HEK293T (cell line): ENCODE measurements around the gene DNAH1.

Experiments
- FOXK2 ChIP-seq: fragments of 450-650 bp; IDR thresholded peaks from 2 replicates; pipeline ENCODE4 v1.6.1; 2016; ENCODE audit warnings: mild to moderate bottlenecking
- FOXM1 ChIP-seq: fragments of 450-650 bp; IDR thresholded peaks from 2 replicates; pipeline ENCODE4 v1.6.1; 2017; ENCODE audit warnings: mild to moderate bottlenecking, borderline replicate concordance
- L3MBTL2 ChIP-seq: fragments of 450-650 bp; conservative IDR thresholded peaks from 2 replicates; pipeline ENCODE4 v1.6.1; 2016; ENCODE audit warnings: mild to moderate bottlenecking
- SP1 ChIP-seq: fragments of 450-650 bp; IDR thresholded peaks from 2 replicates; pipeline ENCODE4 v1.6.1; 2017
- SUZ12 ChIP-seq: fragments of 450-650 bp; IDR thresholded peaks from 2 replicates; pipeline ENCODE4 v1.6.1; 2016; ENCODE audit warnings: mild to moderate bottlenecking
- ZNF384 ChIP-seq: fragments of 450-650 bp; IDR thresholded peaks from 2 replicates; pipeline ENCODE4 v1.6.1; 2016
- TF ChIP-seq, protein P1 (sequence below): fragments of 450-650 bp; IDR thresholded peaks from 2 replicates; pipeline ENCODE4 v1.6.1; 2016

DNA sequence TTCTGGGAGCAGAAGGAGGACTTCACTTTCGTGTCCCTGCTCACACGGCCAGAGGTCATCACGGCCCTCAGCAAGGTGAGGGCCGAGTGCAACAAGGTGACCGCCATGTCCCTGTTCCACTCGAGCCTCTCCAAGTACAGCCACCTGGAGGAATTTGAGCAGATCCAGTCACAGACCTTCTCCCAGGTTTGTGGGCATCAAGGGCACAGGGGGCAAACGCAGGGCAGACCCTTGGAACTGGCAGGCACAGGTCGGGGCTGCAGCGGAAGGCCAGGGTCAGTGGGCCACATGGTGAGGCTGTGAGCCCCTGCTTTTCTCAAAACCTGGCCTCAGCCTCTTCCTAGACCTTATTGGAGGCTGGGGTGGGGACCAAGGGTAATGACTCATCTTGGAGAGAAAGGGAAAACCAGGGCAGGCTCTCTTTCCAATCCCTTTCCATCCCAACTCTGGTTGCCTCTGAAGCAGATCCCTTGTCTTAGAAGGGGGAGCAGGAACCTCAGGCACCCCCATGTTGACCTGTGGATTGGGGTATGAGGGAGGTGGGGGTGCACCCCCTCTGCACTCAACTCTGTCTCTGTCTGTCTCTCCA lies 29.5 kb downstream of the DNAH1 start:
- TF ChIP-seq SP1 (no peak), FOXK2 (no peak), SUZ12 (no peak), ZNF384 (no peak), FOXM1 (no peak), L3MBTL2 (no peak)
- TF ChIP-seq, protein P1, sequence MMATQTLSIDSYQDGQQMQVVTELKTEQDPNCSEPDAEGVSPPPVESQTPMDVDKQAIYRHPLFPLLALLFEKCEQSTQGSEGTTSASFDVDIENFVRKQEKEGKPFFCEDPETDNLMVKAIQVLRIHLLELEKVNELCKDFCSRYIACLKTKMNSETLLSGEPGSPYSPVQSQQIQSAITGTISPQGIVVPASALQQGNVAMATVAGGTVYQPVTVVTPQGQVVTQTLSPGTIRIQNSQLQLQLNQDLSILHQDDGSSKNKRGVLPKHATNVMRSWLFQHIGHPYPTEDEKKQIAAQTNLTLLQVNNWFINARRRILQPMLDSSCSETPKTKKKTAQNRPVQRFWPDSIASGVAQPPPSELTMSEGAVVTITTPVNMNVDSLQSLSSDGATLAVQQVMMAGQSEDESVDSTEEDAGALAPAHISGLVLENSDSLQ = no peak
